Non-pigmented ciliary epithelial cell (primary cell): ENCODE results near the gene RAB34.
"Not testable (repeated sequence)": the region's sequence is repeated elsewhere in the genome, so short reads cannot be mapped to it uniquely, and the experiment has no call there.

Experiments used
- DNase-seq: peaks from one replicate; pipeline ENCODE4 v3.0.0-alpha.2; 2010; ENCODE audit warnings: low read depth

Gene RAB34

DNA sequence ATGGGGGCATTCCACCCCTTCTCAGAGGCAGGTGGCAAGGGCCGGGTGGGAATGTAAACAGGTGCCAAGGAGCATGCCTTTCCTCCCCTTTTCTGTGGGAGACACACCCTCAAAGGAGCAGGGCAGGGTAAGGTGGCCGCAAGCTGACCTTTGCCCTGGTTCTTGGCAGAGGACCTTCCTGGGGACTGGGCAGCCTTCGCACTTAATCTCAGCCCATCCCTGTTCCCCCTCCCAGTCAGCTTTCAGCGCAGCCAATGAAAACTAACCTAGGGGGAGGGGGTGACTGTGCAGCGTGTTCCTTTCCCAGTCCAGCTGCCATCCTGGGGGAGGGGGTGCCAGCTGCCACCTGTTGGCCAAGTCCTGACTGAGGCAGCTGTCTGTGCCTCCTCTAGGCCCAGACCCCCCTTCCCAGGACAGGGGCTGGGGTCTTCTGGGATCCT, 29.0 kb upstream of the RAB34 start:
- DNase-seq = no peak

DNA sequence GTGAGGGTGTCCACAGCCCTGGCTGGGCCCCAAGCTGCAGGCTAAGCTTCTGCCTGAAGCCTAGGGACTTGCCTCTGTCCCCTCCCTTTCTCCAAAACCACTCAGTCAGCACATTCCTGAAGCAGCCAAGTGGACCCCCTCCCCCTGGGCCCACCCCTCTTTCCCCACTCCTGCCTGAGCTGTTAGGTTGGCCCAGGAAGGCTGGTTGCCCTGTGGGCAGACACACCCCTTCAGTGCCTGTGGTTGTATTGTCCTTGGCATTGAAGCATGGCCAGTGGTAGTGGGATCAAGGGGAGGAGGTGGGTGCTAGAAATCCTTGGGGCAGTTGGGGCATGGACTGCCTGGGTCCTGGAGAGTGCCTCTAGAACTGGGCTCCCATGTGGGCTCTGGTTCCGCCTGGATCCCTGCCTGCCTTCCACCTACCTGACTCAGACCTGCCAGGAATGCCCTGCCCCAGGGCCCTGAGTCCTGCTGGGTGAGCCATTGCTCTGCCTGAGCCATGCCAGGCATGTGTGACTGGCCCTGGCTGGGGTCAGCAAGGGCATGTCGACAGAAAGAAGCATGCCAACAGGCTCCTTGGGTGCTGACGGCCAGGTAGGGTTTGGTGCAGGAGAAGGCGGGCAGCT, 28.2 kb upstream of the RAB34 start:
- DNase-seq = no peak

DNA sequence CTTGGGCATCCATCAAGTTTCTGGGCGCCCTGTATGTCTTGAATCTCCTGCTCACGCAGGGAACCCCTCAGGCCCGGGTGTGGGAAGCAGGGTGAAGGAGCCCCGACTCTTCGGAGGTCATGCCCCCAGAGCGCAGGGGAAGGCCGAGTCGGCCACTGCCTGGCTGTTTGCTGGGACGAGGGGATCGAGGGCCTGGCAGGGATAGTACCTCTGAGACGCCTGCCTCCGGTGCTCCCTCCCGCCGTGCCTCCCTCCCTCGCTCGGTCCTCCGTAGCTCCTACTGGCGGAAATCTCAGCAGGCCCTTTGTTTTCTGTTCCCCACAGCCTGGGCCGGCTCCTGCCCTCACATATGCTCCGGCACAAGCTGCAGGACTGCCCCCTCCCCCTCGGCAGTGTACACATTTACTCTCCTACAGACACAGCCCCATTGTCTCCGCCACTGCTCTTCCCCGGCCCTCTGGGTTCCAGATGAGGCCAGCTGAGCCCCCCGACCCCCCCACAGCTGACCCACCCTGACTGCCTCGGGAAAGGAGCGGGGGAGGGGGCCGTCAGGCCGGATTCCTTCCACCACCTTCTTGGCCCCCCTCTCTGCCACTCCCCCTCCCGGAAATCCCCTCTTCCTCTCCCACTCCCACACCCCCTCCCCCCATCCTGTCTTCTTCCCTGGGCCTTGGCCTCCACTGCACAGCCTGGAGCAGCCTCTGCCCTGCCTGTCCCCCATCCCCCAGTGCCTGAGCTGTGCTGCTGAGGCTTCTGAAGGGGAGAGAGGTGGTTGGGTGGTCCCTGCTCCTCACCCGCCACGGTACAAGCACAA, 27.5 kb upstream of the RAB34 start:
- DNase-seq = no peak

DNA sequence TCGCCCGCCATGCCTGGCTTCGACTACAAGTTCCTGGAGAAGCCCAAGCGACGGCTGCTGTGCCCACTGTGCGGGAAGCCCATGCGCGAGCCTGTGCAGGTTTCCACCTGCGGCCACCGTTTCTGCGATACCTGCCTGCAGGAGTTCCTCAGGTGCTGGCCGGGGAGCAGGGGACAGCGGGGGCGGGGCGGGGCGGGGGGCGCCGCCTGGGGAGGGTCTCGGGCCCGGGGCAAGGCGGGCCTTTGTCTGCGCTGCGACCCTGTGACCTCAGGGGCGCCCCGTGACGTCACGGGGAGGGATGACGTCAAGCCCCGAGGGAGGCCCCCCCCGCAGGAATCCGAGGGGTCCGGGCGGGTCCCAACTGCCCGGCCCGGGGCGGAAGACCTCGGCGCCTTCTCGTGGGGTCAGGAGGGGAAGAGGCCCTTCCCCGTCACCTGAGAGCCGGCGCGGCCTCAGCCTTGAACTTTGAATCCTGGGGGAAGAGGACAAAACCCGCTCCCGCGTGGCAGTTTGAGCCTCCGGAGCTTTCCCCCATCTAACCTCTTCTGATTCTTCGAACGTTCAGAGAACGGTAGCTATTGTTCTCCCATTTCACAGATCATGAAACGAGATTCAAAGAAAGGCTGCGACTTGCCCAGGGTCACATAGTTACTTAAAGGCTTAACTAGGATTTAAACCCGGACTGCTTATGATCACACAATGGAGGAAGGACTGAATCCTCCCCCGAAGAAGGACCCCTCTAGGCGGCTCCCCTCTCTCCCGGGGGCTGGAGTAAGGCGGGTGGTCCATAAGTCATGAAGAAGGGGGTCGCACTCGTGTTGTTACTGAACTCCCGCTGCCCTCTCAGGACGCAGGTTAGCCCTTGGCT, 26.7 kb upstream of the RAB34 start:
- DNase-seq = no peak

DNA sequence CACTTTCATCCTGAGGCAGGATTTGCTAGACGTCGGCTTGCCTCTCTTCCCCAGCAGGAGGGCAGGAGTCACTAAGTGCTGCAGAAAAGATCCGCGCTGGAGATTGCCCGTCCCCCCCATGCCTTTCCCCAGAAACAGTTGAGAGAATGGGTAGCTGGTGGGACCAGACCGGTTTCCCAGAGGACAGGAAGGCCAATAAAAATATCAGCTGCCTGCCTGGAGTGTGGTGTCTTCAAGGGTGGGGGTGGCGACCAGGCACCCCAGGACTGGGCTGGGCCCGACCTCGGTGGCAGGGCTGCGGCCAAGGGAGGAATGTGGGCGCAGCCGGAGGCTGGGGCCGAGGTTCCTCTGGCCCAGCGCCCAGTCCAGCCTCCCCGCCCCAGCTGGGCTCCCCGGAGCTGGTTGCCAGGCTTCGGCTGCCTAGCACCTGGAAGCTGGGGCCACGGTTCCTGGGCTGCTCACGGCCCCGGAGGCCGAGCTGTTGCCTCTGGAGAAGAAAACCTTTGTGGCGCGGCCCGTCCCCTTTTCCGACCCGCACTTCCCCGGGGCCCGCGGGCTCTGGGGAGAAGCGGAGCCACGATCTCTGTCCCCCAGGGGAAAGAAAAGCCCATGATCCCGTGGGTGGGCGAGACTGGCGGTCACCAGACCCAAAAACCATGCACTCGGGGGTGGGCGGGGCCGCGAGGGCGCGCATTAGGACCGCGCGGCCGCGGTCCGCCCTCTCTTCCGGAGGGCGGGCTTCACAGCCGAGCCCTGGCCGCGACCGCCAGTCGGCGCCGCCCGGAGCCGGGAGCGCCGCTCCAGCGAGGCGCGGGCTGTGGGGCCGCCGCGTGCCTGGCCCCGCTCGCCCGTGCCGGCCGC, 25.8 kb upstream of the RAB34 start, which contains the start of gene TRAF4:
Gene TRAF4, plus strand, starts transcription at position 769 of the 861 bp plus-strand sequence. CDS start 102 bp downstream, outside the sequence.
- peak; percentile 78 for DNase-seq

- DNase-seq = no peak
Measured at GRCh38 chr17:28741358-28742349, 24.0 kb upstream of the RAB34 start.

DNA sequence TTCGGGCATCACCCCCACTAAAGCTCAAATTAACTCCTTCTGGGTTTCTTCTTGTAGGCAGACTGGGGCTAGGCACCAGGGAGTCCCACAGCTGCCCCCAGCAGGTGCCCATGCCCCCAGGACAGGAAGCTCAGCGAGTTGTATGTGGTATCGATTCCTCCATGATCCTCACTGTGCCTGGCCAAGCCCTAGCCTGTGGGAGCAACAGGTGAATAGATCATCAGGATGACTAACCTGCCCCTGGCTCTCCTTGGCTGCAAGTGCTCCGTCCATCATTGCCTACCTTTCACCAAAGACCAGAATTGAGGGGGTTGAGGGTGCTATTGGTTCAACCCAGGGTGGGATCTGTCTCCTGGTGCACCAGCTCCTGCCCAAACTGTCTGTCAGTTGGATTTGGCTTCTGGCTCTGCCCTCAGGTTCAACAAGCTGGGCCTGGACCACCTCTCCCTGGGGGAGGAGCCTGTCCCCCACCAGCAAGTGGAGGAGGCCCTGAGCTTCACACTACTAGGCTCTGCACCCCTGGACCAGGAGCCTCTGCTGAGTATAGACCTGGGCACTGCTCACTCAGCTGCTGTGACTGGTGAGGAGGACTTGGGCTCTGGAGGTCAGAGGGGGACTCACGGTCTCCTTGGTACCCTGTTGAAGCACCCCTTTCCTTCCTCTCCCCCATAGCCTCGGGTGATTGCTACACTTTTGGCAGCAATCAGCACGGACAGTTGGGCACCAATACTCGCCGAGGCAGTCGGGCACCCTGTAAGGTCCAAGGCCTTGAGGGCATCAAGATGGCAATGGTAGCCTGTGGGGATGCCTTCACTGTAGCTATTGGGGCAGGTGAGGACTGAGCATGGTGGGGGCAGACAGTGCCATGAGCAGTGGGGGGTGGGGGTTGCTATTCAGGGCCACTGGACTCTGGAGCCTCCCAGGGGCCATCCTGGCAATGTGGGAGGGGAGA, 23.0 kb upstream of the RAB34 start:
- no peak for DNase-seq

DNA sequence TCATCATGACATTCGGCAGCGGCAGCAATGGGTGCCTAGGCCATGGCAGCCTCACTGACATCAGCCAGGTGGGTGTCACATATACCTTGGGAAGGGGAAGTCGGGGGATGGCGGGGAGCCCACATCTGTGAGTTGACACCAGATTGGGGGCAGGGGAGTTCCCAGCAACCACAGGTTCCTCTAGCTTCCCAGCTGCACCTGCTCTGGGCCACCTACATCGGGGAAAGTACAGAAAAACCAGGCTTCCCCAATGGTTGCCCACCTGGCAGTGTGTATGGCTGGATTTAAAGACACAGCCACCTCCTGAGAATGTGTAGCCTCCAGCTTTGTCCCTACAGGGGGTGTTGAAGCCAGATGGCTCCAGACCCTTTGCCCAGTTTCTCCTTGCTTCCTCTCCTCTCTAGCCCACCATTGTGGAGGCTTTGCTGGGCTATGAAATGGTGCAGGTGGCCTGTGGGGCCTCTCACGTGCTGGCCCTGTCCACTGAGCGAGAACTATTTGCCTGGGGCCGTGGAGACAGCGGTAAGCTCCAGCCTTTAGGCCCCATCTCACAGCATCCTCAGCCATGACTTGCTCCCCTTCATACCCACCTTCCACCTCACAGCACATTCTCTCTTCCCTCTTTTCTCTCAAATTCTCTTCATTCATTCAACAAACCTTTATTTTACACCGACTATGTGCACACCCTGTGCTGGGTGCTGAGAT, 21.2 kb upstream of the RAB34 start:
- no peak for DNase-seq

GRCh38 chr17:28737770-28738679, 20.4 kb upstream of the RAB34 start:
- DNase-seq = no peak

- no peak for DNase-seq
Measured at GRCh38 chr17:28737316-28737715, 19.6 kb upstream of the RAB34 start.

- not testable (repeated sequence) for DNase-seq
Measured at GRCh38 chr17:28735913-28736769, 18.5 kb upstream of the RAB34 start.

DNA sequence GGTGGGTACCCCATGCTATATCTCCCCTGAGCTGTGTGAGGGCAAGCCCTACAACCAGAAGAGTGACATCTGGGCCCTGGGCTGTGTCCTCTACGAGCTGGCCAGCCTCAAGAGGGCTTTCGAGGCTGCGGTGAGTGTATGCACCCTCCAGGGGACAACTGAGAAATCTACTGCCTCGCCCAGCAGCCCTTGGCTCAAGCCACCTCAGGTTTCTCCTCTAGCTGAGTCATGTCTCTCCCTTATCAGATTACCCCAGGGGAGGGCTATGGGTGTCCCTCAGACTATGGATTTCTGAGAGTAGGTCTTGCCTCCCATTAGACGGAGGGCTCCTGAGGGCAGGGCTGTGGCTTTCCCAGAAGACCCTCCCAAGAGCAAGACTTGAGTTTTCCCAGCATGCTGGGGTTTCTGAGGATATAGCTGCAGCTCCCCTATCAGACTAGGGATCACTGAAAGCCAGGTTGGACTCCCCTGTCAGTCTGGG, 17.6 kb upstream of the RAB34 start:
- DNase-seq = no peak

- no peak for DNase-seq
Measured at GRCh38 chr17:28734712-28735241, 17.1 kb upstream of the RAB34 start.

GRCh38 chr17:28733346-28733745, 15.7 kb upstream of the RAB34 start:
- DNase-seq = no peak

GRCh38 chr17:28729950-28730330, 12.3 kb upstream of the RAB34 start:
- no peak for DNase-seq
